ENCODE results near the gene ZNF335.
A peak's percentile ranks its signal among the peaks of the same experiment; 100 is the strongest.
"Not testable (repeated sequence)": the region's sequence is repeated elsewhere in the genome, so short reads cannot be mapped to it uniquely, and the experiment has no call there.

The ZNF335 gene

DNA sequence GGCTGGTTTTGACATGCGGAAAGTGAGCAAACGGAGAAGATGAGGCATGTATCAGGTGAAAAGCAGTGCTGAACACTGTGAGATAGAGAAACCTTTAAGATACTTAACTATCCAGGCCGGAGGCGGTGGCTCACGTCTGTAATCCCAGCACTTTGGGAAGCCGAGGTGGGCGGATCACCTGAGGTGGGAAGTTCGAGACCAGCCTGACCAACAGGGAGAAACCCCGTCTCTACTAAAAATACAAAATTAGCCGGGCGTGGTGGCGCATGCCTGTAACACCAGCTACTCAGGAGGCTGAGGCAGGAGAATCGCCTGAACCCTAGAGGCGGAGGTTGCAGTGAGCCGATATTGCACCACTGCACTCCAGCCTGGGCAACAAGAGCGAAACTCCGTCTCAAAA lies 40.3 kb downstream of the ZNF335 start:
- not testable (repeated sequence) for DNase-seq

DNA sequence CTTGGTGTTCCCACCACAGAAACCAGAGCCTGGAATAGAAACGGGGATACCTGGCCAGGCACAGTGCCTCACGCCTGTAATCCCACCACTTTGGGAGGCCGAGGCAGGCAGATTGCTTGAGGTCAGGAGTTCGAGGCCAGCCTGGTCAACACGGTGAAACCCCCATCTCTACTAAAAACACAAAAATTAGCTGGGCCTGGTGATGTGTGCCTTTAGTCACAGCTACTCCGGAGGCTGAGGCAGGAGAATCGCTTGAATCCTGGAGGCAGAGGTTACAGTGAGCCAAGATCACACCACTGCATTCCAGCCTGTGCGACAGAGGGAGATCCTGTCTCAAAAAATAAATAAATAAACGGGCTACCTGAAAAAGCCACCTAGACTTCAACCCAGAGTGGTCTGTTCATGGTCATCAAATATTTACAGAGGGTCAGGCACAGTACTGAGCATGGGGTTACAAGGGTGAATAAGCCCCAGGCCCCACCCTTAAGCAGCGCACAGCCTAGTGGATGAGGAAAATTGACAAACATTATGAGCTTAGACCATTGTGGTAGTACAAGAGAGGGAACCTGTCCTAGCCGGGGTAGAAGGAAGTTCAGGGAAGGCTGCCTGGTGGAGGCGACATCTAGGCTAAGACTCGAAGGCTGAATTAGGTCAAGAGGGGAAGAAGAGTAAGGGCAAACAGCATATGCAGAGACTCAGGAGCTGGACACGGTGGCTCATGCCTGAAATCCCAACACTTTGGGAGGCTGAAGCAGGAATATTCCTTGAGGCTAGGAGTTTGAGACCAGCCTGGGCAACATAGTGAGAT lies 44.7 kb downstream of the ZNF335 start:
- DNase-seq: no peak

DNA sequence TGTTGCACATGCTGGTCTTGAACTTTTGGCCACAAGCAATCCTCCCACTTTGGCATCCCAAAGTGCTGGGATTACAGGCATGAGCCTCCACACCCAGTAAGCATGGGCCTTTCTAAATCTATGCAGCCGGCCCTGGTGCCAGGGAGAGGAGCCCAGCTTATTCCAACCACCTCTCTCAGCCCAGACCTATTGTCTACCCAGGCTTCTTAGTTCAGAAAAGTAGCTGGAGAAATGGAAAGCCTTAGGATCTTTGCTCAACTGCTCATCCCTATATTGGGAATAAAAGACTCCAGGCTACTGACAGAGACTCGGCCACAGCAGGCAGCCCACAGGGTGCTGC lies 45.3 kb downstream of the ZNF335 start:
- DNase-seq: no peak

DNA sequence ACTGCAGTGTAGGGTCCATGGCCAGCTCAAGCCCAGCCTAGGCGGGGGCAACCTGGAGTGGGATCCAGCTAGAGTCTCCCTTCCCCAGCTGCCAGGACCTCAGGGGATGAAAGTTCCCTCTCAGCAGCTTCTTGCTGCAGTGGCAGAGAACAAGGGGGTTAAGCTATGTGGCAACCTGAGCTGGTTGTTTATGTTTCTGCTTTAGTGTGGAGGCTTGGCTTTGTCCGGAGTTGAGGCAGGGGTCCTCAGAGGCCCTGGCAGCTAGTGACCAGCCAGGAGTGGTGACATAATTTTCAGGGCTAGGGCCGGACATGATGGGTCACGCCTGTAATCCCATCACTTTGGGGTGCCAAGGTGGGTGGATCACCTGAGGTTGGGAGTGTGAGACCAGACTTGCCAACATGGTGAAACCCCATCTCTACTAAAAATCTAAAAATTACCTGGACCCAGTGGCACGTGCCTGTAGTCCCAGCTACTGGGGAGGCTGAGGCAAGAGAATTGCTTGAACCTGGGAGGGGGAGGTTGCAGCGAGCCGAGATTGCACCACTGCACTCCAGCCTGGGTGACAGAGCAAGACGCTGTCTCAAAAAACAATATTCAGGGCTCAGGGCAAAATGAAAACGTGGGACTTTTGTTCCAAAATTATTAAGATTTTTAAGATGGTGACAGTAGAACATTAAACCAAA lies 46.0 kb downstream of the ZNF335 start:
- DNase-seq: no peak

DNA sequence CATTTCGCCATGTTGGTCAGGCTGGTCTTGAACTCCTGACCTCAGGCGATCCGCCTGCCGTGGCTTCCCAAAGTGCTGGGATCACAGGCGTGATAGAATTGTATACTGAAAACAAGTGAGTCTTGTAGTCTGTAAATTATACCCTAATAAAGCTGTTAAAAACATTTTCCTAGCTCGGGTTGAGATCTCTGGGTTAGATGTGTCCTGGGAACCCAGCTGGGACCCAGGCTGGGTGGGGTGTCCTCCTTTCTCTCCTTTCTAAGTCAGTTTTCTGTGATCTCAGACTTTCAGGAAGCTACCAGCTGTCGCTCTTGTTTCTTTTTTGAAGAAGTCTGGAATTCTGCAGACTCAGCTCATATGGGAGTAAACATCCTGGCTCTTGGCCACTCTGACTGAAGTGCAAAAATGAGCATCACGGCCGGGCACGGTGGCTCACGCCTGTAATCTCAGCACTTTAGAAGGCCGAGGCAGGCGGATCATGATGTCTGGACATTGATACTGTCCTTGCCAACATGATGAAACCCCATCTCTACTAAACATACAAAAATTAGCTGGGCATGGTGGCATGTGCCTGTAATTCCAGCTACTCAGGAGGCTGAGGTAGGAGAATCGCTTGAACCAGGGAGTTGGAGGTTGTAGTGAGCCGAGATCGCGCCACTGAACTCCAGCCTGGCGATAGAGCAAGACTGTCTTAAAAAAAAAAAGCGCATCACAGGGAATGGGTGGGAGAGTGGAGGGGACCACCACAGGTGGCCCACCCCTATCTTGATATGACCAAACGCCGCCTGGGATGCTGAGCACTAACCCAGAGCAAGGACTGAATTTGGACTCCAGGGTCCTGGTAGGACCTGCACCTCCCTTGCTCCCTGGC lies 47.4 kb downstream of the ZNF335 start:
- DNase-seq: peak; percentile 31

DNA sequence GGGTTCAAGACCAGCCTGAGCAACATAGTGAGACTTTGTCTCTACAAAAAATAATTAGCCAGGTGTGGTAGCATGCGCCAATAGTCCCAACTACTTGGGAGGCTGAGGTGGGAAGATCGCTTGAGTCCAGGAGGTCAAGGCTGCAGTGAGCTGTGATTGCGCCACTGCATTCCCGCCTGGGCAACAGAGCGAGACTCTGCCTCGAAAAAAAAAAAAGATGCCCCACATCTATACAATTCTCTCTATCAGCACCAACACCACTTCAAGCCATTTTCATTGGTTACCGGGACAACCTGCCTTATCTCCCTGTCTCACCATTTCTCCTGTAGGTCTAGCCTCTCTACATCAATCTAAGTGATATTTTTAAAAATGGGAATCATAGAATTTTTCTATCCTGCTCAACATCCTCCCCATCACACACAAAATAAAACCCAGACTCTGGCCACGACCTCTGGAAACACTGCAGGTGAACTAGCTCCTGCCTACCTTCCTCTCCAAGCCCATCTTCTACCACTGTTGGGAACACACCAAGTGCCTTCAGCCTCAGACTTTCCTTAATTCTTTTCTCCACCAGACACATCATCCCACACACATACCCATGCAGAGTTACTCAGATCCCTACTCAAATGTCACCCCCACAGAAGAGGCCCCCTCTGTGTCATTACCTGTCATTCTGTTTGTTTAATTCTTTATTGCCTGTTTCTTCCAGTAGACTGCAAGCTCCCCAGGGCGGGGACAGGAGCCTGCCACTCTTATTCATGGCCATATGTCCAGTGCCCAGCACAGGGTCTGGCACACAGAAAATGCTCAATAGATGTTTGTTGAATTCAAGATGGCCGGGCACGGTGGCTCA lies 50.4 kb downstream of the ZNF335 start:
- DNase-seq: no peak

DNA sequence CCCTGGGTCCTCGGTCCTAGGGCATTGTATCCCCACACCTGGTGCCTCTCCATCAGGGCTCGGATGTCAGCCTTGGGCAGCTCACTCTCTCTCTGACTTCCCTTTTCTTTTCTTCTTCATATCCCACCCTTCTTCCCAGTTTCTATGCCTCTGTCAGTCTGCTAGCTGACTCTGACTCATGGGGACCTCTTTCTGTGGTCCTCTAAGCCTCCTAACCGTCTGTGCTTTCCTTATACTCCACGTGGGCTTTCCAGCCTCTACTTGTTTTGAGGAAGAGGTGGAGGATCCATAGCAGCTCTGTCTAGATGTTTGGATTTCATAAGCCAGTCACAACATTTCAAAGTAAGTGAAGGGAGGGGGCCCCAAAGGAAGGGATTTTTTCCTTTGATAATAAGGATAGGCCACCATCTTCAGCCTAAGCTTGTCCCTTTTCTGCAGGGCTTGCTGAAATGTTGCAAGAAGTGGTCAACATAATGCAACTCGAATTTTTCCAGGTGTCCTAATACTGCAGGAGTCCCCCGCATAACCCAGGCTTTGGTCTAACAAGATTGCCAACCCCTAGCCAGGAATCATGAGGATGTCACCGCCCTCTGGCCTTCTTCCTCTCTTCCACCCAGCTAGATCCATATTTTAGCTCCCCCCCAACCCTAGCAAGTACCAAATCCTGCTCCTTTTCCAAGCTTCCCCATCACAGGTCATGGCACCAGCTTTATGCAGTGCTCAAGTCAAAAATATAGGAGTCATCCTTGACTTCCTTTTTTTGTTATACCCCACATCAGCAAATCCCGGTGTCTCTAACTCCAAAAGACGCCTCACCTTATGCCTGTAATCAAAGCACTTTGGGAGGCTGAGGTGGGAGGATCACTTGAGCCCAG lies 51.3 kb downstream of the ZNF335 start:
- no peak for DNase-seq

DNA sequence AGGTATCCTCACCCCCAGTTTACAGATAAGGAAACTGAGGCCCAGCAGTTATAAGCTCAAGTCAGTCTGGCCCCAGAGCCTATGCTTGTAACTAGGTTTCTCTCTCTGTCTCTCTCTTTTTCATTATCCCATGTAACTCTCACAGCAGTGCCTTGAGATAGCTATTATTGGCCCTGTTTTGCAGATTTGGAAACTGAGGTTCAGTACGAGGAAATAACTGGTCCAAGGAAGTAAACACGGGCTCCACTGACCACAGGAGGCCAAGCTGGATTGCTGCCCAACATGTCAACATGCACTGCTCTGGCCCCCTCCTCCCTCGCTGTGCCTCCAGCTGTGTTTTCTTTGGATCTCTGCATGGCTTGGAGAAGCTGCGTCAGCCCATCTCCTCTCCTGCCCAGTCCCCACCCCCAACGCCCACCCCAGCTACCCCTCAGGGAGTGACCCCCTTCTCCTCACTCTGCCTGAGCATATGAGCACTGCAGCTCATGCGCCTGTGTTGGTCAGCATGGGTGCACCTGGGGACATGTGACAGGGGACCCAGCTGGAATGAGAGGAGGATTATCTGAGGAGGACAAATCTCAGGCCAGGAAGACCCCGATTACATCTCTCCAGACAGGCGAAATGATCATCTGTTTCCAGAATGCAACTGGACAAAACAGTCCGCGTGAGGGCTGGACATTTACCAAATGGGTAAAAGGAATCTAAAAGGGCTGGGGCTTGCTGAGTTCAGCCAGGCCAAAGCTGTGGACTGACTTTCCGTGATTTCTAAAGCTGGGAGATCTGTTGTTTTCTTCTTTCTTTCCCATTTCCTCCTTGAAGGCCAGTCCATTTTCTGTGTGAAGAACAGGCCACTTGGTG lies 52.2 kb downstream of the ZNF335 start:
- DNase-seq: no peak

DNA sequence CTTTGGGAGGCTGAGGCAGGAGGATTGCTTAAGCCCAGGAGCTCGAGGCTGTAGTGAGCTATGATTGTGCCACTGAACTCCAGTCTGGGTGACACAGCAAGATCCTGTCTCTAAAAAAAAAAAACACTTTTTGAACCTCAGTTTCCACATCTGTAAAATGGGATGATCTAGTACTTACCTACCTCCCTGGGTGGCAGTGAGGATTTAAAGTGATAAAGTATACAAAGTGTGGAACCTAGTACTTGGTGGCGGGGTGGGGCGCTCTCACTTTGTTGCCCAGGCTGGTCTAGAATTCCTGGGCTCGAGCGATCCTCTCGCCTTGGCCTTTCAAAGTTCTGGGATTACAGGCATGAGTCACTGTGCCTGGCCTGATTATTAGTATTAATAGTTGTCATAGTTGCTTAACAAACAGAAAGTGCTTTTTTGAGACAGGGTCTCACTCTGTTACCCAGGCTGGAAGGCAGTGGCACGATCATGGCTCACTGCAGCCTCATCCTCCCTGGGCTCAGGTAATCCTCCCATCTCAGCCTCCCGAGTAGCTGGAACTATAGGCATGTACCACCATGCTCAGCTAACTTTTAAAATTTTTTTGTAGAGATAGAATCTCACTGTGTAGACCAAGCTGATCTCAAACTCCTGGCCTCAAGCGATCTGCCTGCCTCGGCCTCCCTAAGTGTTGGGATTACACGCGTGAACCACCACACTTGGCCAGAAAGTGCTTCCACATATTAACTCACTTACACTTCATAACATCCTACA lies 53.0 kb downstream of the ZNF335 start:
- no peak for DNase-seq

DNA sequence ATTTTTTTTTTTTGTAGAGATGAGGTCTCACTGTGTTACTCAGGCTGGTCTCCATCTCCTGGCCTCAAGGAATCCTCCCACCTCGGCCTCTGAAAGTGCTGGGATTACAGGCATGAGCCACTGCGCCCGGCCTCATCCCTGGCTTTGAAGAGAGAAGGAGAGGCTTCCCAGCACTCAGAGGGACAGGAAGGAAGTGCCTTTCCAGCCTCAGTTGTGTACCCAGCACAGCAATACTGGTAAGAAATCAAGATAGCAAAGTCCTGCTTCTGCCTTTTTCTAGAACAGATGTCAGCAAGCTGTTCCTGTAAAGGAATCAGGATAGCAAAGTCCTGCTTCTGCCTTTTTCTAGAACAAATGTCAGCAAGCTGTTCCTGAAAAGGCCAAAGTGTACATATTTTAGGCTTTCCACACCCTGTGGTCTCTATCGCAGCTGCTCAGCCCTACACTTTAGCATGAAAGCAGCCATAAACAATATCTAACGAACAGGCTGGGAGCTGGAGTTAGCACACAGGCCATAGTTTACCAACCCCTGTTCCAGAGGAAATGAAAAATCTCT lies 53.7 kb downstream of the ZNF335 start:
- DNase-seq: no peak

DNA sequence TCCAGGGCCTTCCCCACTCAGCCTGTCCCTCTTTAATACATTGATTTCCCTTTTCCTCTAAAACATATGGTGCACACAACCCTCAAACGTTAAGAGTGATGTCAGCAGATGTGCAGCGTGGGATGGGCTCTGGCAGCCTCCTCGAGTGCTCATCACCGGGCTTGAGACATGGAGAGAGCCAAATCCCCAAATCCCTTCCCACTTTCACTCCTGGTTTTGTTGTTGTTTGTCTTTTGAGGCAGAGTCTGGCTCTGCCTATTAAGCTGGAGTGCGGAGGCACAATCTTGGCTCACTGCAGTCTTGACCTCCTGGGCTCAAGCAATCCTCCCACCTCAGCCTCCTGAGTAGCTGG lies 54.2 kb downstream of the ZNF335 start:
- DNase-seq: no peak

DNA sequence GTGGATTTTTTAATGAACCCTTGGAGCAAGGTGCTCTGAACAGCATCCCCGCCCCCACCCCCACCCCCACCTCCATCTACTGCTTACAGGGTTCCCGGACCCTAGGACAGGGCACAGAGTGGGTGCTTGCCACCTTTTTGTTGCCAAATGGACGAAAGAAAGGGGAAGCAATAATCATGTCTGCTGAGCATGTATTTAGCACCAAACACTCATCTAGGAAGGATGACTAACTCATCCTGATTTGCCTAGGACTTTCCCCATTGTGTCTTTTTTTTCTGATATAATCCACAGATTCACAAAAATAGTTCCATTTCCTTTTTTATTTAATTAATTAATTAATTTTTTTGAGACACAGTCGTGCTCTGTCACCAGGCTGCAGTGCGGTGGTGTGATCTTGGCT lies 58.9 kb downstream of the ZNF335 start:
- no peak for DNase-seq

DNA sequence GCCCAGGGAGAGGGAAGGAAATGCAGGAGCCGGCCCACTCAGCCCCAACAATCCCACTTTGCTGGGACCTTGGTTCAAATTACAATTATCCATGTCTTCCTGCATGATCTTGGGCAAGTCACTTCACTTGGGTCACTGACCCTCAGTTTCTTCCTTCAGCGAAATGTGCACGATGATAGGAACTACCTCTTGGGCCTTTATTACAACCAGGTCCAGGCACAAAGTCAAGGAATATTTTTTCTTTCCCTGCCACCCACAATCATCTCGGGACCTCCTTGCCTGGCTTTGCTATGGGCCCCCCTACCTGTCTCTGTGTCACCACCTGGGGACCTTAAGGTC lies 59.7 kb downstream of the ZNF335 start:
- DNase-seq: no peak

DNA sequence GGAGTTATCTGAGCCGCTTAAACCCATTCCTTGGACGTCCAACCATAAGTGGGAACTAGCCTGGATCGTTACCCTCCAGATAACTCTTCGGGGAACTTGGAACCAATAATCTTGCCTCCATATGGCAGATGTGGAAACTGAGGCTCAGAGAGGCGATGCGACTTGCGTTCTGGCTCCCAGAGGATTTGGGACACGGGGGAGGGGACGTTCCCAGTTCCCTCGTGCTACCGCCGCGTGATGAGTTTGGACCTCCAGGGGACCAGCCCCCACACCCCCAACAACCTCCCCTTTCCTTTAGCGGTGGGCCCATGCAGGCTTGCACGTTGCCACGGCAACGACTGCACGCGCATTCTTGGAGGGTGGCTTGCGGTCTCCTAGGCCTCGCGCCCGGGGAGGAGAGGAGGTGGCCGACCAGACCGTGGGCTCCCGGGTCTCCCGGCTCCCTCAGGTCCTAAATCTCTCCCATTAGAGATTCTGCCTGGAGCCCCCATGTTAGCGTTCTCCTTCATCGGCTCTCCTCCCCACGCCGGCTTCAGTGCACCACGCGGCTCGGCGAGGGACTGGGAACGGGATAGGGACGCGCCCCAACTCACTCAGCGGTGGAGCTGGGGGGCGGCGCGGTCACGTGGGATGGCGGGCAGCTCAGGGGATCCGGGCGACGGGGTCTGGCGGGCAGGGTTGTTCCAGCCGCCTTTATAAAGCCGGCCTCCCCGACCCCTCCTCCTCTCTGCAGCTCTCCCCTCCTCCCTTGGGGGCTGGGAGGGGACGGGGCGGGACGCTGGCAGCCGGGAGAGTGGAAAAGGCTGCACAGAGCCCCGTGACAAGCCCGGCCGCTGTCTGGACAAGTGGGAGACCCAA lies 60.3 kb downstream of the ZNF335 start, which contains the start of gene PLTP:
TSS of gene PLTP (minus strand) at position 670 of the 858 bp plus-strand sequence. CDS start 703 bp downstream, outside the sequence.
- DNase-seq: no peak

DNA sequence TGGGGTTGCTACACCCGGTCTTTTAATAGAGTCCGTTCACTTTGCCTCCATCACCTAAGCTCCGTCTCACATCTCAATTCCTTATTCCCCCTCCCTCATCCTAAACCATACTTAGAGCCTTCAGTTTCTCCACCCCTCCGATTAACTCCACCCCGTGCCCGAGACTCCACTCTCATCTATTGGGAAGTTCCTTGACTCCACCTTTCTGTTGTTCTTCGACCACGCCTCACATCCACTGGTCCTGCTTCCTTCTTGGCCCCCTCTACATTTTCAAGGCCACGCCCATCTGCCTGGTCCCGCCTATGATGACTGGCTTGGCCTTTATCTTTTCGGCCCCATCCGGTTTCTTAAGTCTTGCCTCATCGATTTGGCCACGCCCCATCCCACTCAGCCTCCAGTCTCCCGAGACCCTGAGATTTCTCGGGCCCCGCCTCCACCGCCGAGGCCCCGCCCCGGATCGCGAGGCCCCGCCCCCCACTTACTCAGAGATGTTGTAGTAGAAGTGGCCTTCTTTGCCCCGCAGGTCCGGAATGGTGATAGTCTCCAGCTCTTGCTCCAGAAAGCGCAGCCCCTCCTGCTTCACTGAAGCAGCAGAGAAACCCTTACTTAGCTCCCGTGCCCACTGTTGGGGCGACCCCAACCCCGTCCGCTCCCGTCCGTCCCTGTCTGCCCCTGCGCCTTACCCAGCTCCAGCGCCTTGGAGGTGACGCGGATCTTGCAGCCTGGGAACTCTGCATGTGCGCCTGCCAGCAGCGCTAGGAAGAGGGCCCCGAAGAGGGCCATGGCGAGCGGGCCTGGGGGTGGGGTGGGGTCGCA lies 61.1 kb downstream of the ZNF335 start:
- DNase-seq: no peak

DNA sequence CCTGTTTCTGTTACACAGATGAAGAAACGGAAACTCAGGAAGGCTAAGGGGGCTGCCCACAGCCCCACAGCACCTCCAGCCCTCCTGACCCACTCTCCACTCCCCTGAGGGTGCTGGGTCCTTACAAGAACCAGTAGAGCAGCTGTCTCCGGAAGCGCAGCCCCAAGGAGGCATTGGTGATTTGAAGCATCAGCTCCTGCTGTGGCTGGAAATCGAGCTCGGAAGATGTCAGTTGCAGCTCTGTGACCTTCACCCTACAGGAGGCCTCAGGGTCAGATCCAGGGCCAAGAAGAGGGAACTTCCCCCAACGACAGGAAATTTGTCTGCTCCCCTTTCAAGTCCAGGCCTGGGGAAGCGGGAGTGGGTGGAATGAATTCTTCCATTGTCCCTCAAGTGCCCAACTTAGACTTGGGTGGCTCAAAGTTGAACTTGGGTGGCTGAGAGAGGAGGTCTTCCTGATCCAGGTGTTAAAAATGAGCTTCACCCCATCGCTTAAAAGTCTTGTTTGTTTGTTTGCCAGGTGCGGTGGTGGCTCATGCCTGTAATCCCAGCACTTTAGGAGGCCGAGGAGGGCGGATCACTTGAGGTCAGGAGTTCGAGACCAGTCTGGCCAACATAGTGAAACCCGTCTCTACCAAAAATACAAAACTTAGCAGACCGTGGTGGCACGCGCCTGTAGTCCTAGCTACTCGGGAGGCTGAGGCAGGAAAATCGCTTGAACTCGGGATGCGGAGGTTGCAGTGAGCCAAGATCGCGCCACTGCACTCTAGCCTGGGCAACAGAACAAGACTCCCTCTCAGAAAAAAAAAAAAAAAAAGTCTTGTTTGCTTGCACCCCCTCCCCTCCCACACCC lies 62.0 kb downstream of the ZNF335 start:
- no peak for DNase-seq

DNA sequence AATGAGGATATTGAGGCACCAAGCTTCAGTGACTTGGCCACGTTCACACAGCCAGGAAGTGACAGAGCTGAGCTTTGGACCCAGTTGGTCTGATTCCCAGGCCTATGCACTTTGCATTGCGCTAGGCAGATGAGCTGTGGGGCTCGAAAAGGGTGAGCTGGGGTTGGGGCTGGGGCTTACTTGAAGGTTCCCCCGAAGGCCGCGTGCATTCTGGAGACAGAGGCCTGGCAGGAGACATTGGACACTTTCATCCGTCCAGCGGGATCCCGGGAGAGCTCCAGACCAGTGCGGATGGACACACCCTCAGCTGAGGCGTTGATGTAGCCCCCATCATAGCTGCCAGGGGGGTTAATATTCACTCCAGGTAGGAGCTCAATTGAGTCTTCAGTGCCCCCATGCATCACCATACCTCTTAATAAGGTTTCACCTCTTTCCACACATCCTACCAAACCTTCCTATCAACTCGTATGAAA lies 62.6 kb downstream of the ZNF335 start:
- DNase-seq: no peak

All from NCI-H510A (cell line).